HFFc6 (cell line): ENCODE measurements around the gene OPRL1. TPM values are rescaled to one million over a fixed set of nuclear protein-coding genes. Genes with fewer than 3 reads are reported as not detected.

Experiments used
- DNase-seq: peaks from one replicate; pipeline ENCODE4 v3.0.0-alpha.2; 2018
- H3K27ac Mint-ChIP-seq: 2 replicates; pipeline ENCODE4 v1.8.0; 2020; ENCODE audit warnings: mild to moderate bottlenecking, mixed read lengths
- H3K27me3 Mint-ChIP-seq: 2 replicates; pipeline ENCODE4 v1.8.0; 2021; ENCODE audit warnings: mild to moderate bottlenecking, moderate library complexity, mixed read lengths; ENCODE audit not compliant: insufficient read depth
- H3K36me3 Mint-ChIP-seq: 2 replicates; pipeline ENCODE4 v1.8.0; 2021; ENCODE audit warnings: low read depth, mixed read lengths
- H3K4me1 Mint-ChIP-seq: 2 replicates; pipeline ENCODE4 v1.8.0; 2020; ENCODE audit warnings: low read depth, mixed read lengths
- H3K4me3 Mint-ChIP-seq: 2 replicates; pipeline ENCODE4 v1.8.0; 2020; ENCODE audit warnings: mild to moderate bottlenecking, moderate library complexity, mixed read lengths
- H3K9me3 Mint-ChIP-seq: 2 replicates; pipeline ENCODE4 v1.8.0; 2020; ENCODE audit warnings: mild to moderate bottlenecking, mixed read lengths
- total RNA-seq, 6 experiments: library from RNA; stranded (reverse); fragmentation: NEBNext Ultra II Directional; extraction: Animal tissue kit (Norgen Biotek cat#: 25700); gene quantifications; 2 replicates in 1 of 6; 3 replicates in 5 of 6; pipeline ENCODE4 v1.2.3, GENCODE V29; 2021
- TF ChIP-seq, protein P1 (sequence below): fragments of 200-600 bp; sonication (generic); IDR thresholded peaks from 2 replicates; pipeline ENCODE4 v1.5.0; 2021; ENCODE audit warnings: antibody characterized with exemption, mild to moderate bottlenecking

The OPRL1 gene
- total RNA-seq, 6 experiments from 2014 or later: 0.27 to 1.00 (median 0.41) TPM

GRCh38 chr20:64037498-64038213 is 42.2 kb upstream of the OPRL1 start:
- DNase-seq: no peak
- Mint-ChIP-seq H3K9me3 (no peaks in the 10 kb centered on the region), H3K27me3 (peaks cover 22% of the 10 kb centered on the region), H3K36me3 (no peaks in the 10 kb centered on the region; the same call in 1 of the 2 replicates), H3K4me1 (0 out of 2 replicates have a peak, but pooled peaks cover 4% of the 10 kb centered on the region), H3K27ac (no peak overlapping the region), H3K4me3 (no peak overlapping the region)
- TF ChIP-seq, protein P1, sequence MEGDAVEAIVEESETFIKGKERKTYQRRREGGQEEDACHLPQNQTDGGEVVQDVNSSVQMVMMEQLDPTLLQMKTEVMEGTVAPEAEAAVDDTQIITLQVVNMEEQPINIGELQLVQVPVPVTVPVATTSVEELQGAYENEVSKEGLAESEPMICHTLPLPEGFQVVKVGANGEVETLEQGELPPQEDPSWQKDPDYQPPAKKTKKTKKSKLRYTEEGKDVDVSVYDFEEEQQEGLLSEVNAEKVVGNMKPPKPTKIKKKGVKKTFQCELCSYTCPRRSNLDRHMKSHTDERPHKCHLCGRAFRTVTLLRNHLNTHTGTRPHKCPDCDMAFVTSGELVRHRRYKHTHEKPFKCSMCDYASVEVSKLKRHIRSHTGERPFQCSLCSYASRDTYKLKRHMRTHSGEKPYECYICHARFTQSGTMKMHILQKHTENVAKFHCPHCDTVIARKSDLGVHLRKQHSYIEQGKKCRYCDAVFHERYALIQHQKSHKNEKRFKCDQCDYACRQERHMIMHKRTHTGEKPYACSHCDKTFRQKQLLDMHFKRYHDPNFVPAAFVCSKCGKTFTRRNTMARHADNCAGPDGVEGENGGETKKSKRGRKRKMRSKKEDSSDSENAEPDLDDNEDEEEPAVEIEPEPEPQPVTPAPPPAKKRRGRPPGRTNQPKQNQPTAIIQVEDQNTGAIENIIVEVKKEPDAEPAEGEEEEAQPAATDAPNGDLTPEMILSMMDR: no peak

- Mint-ChIP-seq H3K9me3 (no peaks in the 10 kb centered on the region), H3K4me1 (0 out of 2 replicates have a peak, but pooled peaks cover 4% of the 10 kb centered on the region), H3K4me3 (no peak overlapping the region), H3K36me3 (no peaks in the 10 kb centered on the region; the same call in 1 of the 2 replicates), H3K27me3 (peaks cover 19% of the 10 kb centered on the region), H3K27ac (no peak overlapping the region)
- no peak for DNase-seq
- TF ChIP-seq, protein P1: no peak
These were observed 41.7 kb upstream of the OPRL1 start for GRCh38 chr20:64038224-64038564.

DNA sequence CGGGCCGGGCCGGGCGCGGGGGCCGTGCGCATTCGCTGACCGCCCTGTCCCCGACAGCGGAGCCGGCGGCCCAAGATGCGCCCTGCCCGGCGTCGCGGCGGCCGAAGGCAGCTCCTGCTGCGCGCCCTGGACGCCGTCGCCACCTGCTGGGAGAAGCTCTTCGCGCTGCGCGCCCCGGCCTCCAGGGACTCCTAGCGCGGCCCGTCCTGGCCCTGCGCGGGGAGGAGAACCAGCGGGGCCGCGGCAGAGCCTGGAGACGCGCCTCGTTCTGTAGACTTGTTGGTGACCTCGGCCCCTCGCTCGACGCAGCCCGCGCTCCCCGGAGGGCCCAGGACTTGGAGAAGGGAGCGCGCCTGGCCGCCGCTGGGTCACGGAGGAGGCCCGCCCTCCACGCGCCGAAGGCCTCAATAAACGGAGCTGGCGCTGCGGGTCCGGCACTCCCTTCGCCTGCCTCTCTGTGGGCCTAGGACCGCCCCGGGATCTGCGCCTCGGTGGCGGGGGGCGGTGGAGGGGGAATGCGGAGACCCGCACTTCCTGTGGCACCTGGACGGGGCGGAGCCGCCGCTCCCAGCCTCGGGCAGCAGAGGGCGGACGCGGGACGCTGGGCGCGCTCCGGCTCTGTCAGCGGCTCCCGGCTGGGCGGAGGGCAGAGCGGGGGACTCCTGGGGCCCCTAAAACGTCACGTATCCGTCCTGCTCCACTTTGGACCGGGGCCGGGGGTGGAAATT is 41.2 kb upstream of the OPRL1 start:
- TF ChIP-seq, protein P1: peak; percentile 79
- Mint-ChIP-seq H3K27me3 (peaks cover 22% of the 10 kb centered on the region), H3K9me3 (no peaks in the 10 kb centered on the region), H3K27ac (no peak overlapping the region), H3K36me3 (no peaks in the 10 kb centered on the region; the same call in 1 of the 2 replicates), H3K4me3 (peak overlapping the region; percentile 59; the same call in 1 of the 2 replicates), H3K4me1 (0 out of 2 replicates have a peak, but pooled peaks cover 4% of the 10 kb centered on the region)
- DNase-seq: peak; percentile 18

DNA sequence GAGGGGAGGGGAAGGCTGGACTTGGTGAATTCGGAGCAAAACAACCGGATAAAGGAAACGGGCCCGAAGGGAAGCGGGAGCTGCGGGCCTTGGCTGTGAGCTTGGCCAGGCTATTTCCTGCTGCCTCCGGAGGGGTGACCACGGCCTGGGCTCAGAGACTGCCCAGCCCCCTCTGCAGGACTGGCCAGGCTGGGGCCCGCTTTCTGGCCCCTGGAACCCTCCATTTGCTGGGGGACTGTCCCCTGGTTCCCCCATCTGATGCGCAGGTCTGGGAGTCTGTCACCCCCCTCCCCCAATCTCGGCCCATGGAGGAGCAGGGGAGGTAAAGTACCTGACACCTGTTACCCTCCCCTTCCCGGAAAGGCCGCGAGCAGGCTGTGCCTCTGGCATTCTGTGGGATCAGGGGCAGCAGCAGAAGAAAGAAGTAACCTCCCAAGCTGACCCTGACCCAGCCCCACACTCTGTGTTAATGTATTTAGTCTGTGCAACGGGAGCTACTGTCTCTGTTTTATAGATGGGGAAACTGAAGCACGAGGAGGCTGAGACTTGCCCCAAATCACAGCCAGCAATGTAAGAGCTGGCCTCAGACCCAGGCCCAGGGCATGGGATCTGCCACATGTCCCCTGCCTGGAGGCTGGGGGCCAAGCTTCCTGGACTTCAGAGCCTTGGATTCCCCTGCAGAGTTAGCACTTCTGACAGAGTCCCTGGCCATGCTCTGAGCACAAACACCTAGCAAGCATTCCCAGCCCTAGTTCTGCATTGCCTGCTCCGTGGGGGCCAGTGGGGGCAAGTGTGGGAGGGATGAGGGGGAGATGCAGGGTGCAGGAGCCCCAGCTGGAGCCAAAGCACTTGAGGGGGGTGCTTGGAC is 40.4 kb upstream of the OPRL1 start:
- H3K27me3 Mint-ChIP-seq: peaks cover 26% of the 10 kb centered on the region
- no peak for DNase-seq

More for the DNA sequence above, 40.4 kb upstream of the OPRL1 start:
- TF ChIP-seq, protein P1: no peak
- Mint-ChIP-seq H3K9me3 (no peaks in the 10 kb centered on the region), H3K36me3 (no peaks in the 10 kb centered on the region; the same call in 1 of the 2 replicates), H3K4me1 (peaks cover 7% of the 10 kb centered on the region), H3K4me3 (peak overlapping the region; percentile 59; the same call in 1 of the 2 replicates), H3K27ac (no peak overlapping the region)
